ENCODE measurements around the gene TPP2.

DNA sequence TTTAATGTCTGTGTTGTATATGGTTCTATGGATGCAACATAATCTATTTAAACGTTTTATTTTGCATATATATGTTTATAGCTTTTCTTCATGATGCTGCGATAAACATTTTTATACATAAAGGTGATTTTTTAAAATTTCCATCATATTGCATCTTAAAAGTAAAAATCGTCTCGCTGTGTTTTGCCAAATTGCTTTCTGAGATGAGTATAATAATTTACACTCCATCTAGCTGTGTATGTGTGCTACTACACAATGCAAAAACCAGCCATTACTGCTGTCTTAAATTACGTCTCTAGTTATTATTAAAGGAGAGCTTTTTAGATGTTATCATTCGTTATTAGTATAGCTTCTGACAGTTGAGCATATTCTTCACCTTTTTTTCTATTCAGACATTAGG is 60.8 kb downstream of the TPP2 start:
- TF ChIP-seq, protein P1, sequence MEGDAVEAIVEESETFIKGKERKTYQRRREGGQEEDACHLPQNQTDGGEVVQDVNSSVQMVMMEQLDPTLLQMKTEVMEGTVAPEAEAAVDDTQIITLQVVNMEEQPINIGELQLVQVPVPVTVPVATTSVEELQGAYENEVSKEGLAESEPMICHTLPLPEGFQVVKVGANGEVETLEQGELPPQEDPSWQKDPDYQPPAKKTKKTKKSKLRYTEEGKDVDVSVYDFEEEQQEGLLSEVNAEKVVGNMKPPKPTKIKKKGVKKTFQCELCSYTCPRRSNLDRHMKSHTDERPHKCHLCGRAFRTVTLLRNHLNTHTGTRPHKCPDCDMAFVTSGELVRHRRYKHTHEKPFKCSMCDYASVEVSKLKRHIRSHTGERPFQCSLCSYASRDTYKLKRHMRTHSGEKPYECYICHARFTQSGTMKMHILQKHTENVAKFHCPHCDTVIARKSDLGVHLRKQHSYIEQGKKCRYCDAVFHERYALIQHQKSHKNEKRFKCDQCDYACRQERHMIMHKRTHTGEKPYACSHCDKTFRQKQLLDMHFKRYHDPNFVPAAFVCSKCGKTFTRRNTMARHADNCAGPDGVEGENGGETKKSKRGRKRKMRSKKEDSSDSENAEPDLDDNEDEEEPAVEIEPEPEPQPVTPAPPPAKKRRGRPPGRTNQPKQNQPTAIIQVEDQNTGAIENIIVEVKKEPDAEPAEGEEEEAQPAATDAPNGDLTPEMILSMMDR (IDR thresholded peaks at IDR 0.05), result no peak
- TF ChIP-seq POLR2AphosphoS5 (IDR thresholded peaks at IDR 0.05), result no peak
- no peak for TF ChIP-seq POLR2A (IDR thresholded peaks at IDR 0.05)

Data from prostate gland (tissue), 2 donors.